HepG2 (cell line): ENCODE measurements around the gene NAT10. TPM values are rescaled to one million over a fixed set of nuclear protein-coding genes. Genes with fewer than 3 reads are reported as not detected.

ENCODE experiments used
- ATAC-seq: fragments of 200-7000 bp; cut with Tn5 transposase; 3 replicates; pipeline ENCODE4 v1.9.1; 2020; ENCODE audit warnings: mild to moderate bottlenecking, moderate library complexity
- BruUV-seq: library from RNA; stranded (reverse); fragments of 400-500 nt; replicated peaks from 2 replicates; lab custom pipeline; 2021; lab: Mats Ljungman, UMichigan
- CTCF ChIA-PET: fragments of 300-600 bp; formaldehyde crosslinking; extraction: SDS; loops from one replicate; lab custom pipeline; 2021; ENCODE audit warnings: low total read pairs, inconsistent platforms, low intra/inter-chr PET ratio; lab: Yijun Ruan, JAX
- POLR2A ChIA-PET: fragments of 350-600 bp; sonication (Branson Sonifier 250); formaldehyde crosslinking; loops from one replicate; lab custom pipeline; 2020; ENCODE audit warnings: antibody characterized with exemption, inconsistent platforms; lab: Yijun Ruan, JAX
- DNase-seq: peaks from one replicate; pipeline ENCODE4 v3.0.0-alpha.2; 2015; ENCODE audit warnings: low spot score
- FAIRE-seq: peaks from 3 replicates; lab custom pipeline; 2011; peaks lifted over from hg19 to GRCh38; lab: Jason Lieb, UNC
- H2AFZ ChIP-seq: one replicate; pipeline ENCODE4 v1.6.1; 2011; ENCODE audit warnings: low read length, inconsistent platforms
- H3K27ac ChIP-seq: fragments of 300-600 bp; 3 replicates; pipeline ENCODE4 v1.8.0; 2011; ENCODE audit warnings: mixed run types, mild to moderate bottlenecking, mixed read lengths, low read length, inconsistent platforms; ENCODE audit not compliant: insufficient read depth; ENCODE audit errors: extremely low read length
- H3K27me3 ChIP-seq, 2 experiments: fragments of 200-600 bp in 1 of 2; 2 replicates in 1 of 2; 3 replicates in 1 of 2; pipeline versions ENCODE4 v1.6.0 to v1.8.0; 2011; ENCODE audit warnings: low read length in 2 of 2, mild to moderate bottlenecking in 2 of 2, moderate library complexity in 2 of 2, inconsistent platforms in 1 of 2; ENCODE audit not compliant: insufficient read depth in 2 of 2, control insufficient read depth in 1 of 2
- H3K36me3 ChIP-seq, 2 experiments: fragments of 200-600 bp in 1 of 2; replicated peaks in 1 of 2; 2 replicates in 1 of 2; 3 replicates in 1 of 2; pipeline versions ENCODE4 v1.5.1 to v1.8.0; 2011; ENCODE audit warnings: low read length in 2 of 2, inconsistent platforms in 1 of 2; ENCODE audit not compliant: insufficient read depth in 2 of 2, control insufficient read depth in 1 of 2
- H3K4me1 ChIP-seq: 2 replicates; pipeline ENCODE4 v1.5.1; 2012; ENCODE audit warnings: low read length, inconsistent platforms; ENCODE audit not compliant: insufficient read depth
- H3K4me2 ChIP-seq: 2 replicates; pipeline ENCODE4 v1.6.0; 2011; ENCODE audit warnings: low read depth, low read length, inconsistent platforms
- H3K4me3 ChIP-seq, 3 experiments: fragments of 200-600 bp in 1 of 3; sonication (generic), shearing (Covaris generic) in 1 of 3; replicated peaks in 1 of 3; 2 replicates each; pipeline ENCODE4 v1.5.1; 2011 to 2016; ENCODE audit warnings: low read length in 3 of 3, inconsistent platforms in 2 of 3, low read depth in 2 of 3, mild to moderate bottlenecking in 2 of 3, control low read depth in 1 of 3, mixed read lengths in 1 of 3; ENCODE audit not compliant: insufficient read depth in 1 of 3
- H3K79me2 ChIP-seq: one replicate; pipeline ENCODE4 v1.6.1; 2011; ENCODE audit warnings: low read length, inconsistent platforms; ENCODE audit not compliant: insufficient read depth
- H3K9ac ChIP-seq: 2 replicates; pipeline ENCODE4 v1.6.0; 2011; ENCODE audit warnings: mild to moderate bottlenecking, low read depth, low read length, inconsistent platforms; ENCODE audit not compliant: insufficient read depth
- H3K9me3 ChIP-seq: 2 replicates; pipeline ENCODE4 v1.5.1; 2012; ENCODE audit warnings: mild to moderate bottlenecking, low read length
- H4K20me1 ChIP-seq: 2 replicates; pipeline ENCODE4 v1.6.0; 2011; ENCODE audit warnings: inconsistent platforms, mild to moderate bottlenecking, low read length, moderate library complexity; ENCODE audit not compliant: insufficient read depth
- MAZ ChIP-seq, 2 experiments: sonication (generic) in 1 of 2; formaldehyde crosslinking in 1 of 2; IDR thresholded peaks; 2 replicates each; pipeline versions ENCODE4 v1.5.0 to v1.6.1; 2012 to 2020; ENCODE audit warnings: low read depth in 2 of 2, mild to moderate bottlenecking in 2 of 2, borderline replicate concordance in 1 of 2, improper control_type of control experiment in 1 of 2, low read length in 1 of 2, missing genetic modification reagents in 1 of 2, moderate library complexity in 1 of 2
- NCOR1 ChIP-seq: fragments of 200-600 bp; sonication (generic); IDR thresholded peaks from 2 replicates; pipeline ENCODE4 v1.7.0; 2017; ENCODE audit warnings: antibody characterized with exemption, low read length, borderline replicate concordance
- ZBTB33 ChIP-seq: sonication (generic); formaldehyde crosslinking; IDR thresholded peaks from 2 replicates; pipeline ENCODE4 v1.4.0; 2020; ENCODE audit warnings: missing genetic modification reagents
- ZC3H4 ChIP-seq: sonication (generic); formaldehyde crosslinking; IDR thresholded peaks from 2 replicates; pipeline ENCODE4 v1.4.0; 2020; ENCODE audit warnings: missing genetic modification reagents, borderline replicate concordance
- ZNF276 ChIP-seq: sonication (generic); formaldehyde crosslinking; IDR thresholded peaks from 2 replicates; pipeline ENCODE4 v1.4.0; 2020; ENCODE audit warnings: mild to moderate bottlenecking, low read depth, missing genetic modification reagents
- ZNF607 ChIP-seq: sonication (generic); formaldehyde crosslinking; IDR thresholded peaks from 2 replicates; pipeline ENCODE4 v1.5.1; 2020; ENCODE audit warnings: missing genetic modification reagents, mild to moderate bottlenecking, borderline replicate concordance
- ZNF644 ChIP-seq: IDR thresholded peaks from 2 replicates; pipeline ENCODE4 v1.6.1; 2016; ENCODE audit warnings: low read depth
- ZNF781 ChIP-seq: sonication (generic); formaldehyde crosslinking; IDR thresholded peaks from 2 replicates; pipeline ENCODE4 v1.5.1; 2020; ENCODE audit warnings: borderline replicate concordance, mild to moderate bottlenecking, missing genetic modification reagents; ENCODE audit errors: not compliant biosample characterization
- WGBS: methylation state at CpG from one replicate; pipeline ENCODE4 v1.1.6; 2017; ENCODE audit warnings: low lambda C conversion rate; 5-methylcytosine and 5-hydroxymethylcytosine counted together
- in situ Hi-C: cut with HindIII; loops from 2 replicates; pipeline ENCODE4 v1.10.0; 2017; ENCODE audit warnings: low pct_unique_long_range_greater_than_20kb; ENCODE audit not compliant: extremely low pct_ligation_motif_present
- intact Hi-C: fragments of 100-400 bp; cut with micrococcal nuclease; formaldehyde crosslinking; loops from one replicate; pipeline ENCODE4 v1.10.0; 2022; ENCODE audit not compliant: unreplicated experiment
- polyA plus RNA-seq, 8 experiments: library from polyadenylated mRNA; depleted of rRNA in 3 of 8; stranded (reverse) in 7 of 8; unstranded in 1 of 8; fragments of >200 nt; fragmentation: Illumina TruSeq in 4 of 8; extraction: Trizol in 4 of 8; gene quantifications; 2 replicates each; pipeline versions ENCODE4 v1.2.1 to v1.2.3, GENCODE V29; 2011 to 2016; ENCODE audit warnings: low read depth in 4 of 8, missing spikeins in 1 of 8, mixed read lengths in 1 of 8; ENCODE audit not compliant: insufficient read depth in 1 of 8
- total RNA-seq, 5 experiments: library from RNA; depleted of rRNA; stranded (reverse); fragments of >200 nt; fragmentation: Illumina TruSeq; extraction: Trizol; gene quantifications; 2 replicates each; pipeline ENCODE4 v1.2.3, GENCODE V29; 2016; ENCODE audit warnings: low read depth in 1 of 5

The NAT10 gene
- total and polyA plus RNA-seq, 2 of the 13 experiments (the other 11 are each of a cell fraction or from before 2014, with no cell fraction given): 33.9 to 51.9 TPM

GRCh38 chr11:34160049-34160721 lies 54.8 kb downstream of the NAT10 start:
- H3K4me3 ChIP-seq: no peak overlapping the region
- no peak overlapping the region for H3K27ac ChIP-seq
- TF ChIP-seq ZNF644 (CRISPR knock-in tag) (no peak), NCOR1 (no peak), ZNF276 (CRISPR knock-in tag) (no peak), ZBTB33 (no peak), ZC3H4 (CRISPR knock-in tag) (no peak), ZNF607 (no peak), MAZ (IDR thresholded peaks at IDR 0.05; ENCODE audit: borderline replicate concordance, low read depth, low read length) (no peak), MAZ (CRISPR knock-in tag; IDR thresholded peaks at IDR 0.05; ENCODE audit: low read depth) (no peak), ZNF781 (CRISPR knock-in tag) (no peak)
- ATAC-seq: no peak
- no peak for FAIRE-seq
- no peaks in the 10 kb centered on the region for H3K9me3 ChIP-seq
- intact Hi-C loops: no loop called here
- in situ Hi-C loops: loop anchor here (10.0 to 25.0 kb wide), 2 partner anchors 335 to 752 kb away; partner anchors contain the start of genes APIP and PDHX
- CTCF ChIA-PET: interaction anchor here (2.0 kb wide), 1 partner anchor 199 kb away, joined by 4 read pairs; no protein-coding TSS in a partner anchor
- no peak overlapping the region for H3K4me2 ChIP-seq
- POLR2A ChIA-PET: no interaction called here
- H2AFZ ChIP-seq: no peak overlapping the region
- no peak overlapping the region for H3K9ac ChIP-seq
- H4K20me1 ChIP-seq: no peaks in the 10 kb centered on the region
- no peak for DNase-seq
- no peaks in the 10 kb centered on the region for H3K4me1 ChIP-seq
- peaks cover 29 to 51% of the 10 kb centered on the region in 2 experiments; a peak in 4 of 5 replicates for H3K36me3 ChIP-seq
- WGBS: 96% methylated on average over 21 of the region's 22 CpGs
- no peaks in the 10 kb centered on the region for H3K27me3 ChIP-seq
- BruUV-seq: no TSS peak
- H3K79me2 ChIP-seq: no peaks in the 10 kb centered on the region
